Naive thymus-derived CD4-positive, alpha-beta T cell (primary cell): ENCODE results near the gene WSCD2. TPM values are rescaled to one million over a fixed set of nuclear protein-coding genes. Genes with fewer than 3 reads are reported as not detected.

Source experiments
- ATAC-seq: fragments of 150-1000 bp; cut with Tn5 transposase; 2 replicates; pipeline ENCODE4 v1.10.0; 2021; ENCODE audit warnings: mild to moderate bottlenecking, moderate library complexity
- CTCF ChIA-PET: fragments of 350-600 bp; sonication (Branson Sonifier 250); formaldehyde crosslinking; loops from one replicate; lab custom pipeline; 2021; ENCODE audit warnings: antibody characterized with exemption; lab: Charles Lee
- POLR2A ChIA-PET: fragments of 350-600 bp; sonication (Branson Sonifier 250); formaldehyde crosslinking; loops from one replicate; lab custom pipeline; 2021; ENCODE audit warnings: antibody characterized with exemption, inconsistent platforms; lab: Charles Lee
- DNase-seq, 9 donors: peaks; one replicate each; pipeline versions ENCODE4 v3.0.0 to v3.0.0-alpha.2; 2020 to 2022; ENCODE audit warnings: mixed read lengths in 1 of 9
- H3K27ac ChIP-seq: one replicate; pipeline ENCODE4 v1.7.0; 2013; ENCODE audit warnings: mild to moderate bottlenecking, low read depth, low read length, moderate library complexity
- H3K27me3 ChIP-seq, 2 donors: one replicate each; pipeline ENCODE4 v1.7.0; 2013; ENCODE audit warnings: low read length in 2 of 2, mild to moderate bottlenecking in 2 of 2, moderate library complexity in 2 of 2; ENCODE audit not compliant: control insufficient read depth in 2 of 2, insufficient read depth in 2 of 2
- H3K36me3 ChIP-seq, 3 experiments: 1 replicate in 2 of 3; 2 replicates in 1 of 3; pipeline ENCODE4 v1.7.0; 2013; ENCODE audit warnings: low read length in 3 of 3, mild to moderate bottlenecking in 3 of 3, moderate library complexity in 1 of 3; ENCODE audit not compliant: insufficient read depth in 3 of 3, control insufficient read depth in 2 of 3
- H3K4me1 ChIP-seq, 2 donors: one replicate each; pipeline ENCODE4 v1.7.0; 2013; ENCODE audit warnings: low read length in 2 of 2, mild to moderate bottlenecking in 2 of 2, moderate library complexity in 1 of 2; ENCODE audit not compliant: control insufficient read depth in 2 of 2, insufficient read depth in 2 of 2
- H3K4me3 ChIP-seq: 2 replicates; pipeline ENCODE4 v1.7.0; 2013; ENCODE audit warnings: mild to moderate bottlenecking, low read length
- H3K9me3 ChIP-seq, 3 experiments: 1 replicate in 2 of 3; 2 replicates in 1 of 3; pipeline ENCODE4 v1.7.0; 2013; ENCODE audit warnings: low read length in 3 of 3; ENCODE audit not compliant: control insufficient read depth in 2 of 3
- H3K27ac Mint-ChIP-seq, 9 donors: one replicate each; pipeline ENCODE4 v1.8.0; 2020 to 2022; ENCODE audit warnings: mixed read lengths in 9 of 9, mild to moderate bottlenecking in 8 of 9, moderate library complexity in 5 of 9, inconsistent platforms in 2 of 9
- H3K27me3 Mint-ChIP-seq, 5 donors: one replicate each; pipeline ENCODE4 v1.8.0; 2021 to 2022; ENCODE audit warnings: mixed read lengths in 5 of 5, mild to moderate bottlenecking in 1 of 5
- H3K36me3 Mint-ChIP-seq, 5 donors: one replicate each; pipeline ENCODE4 v1.8.0; 2020 to 2022; ENCODE audit warnings: mixed read lengths in 5 of 5, mild to moderate bottlenecking in 3 of 5, inconsistent platforms in 1 of 5
- H3K4me1 Mint-ChIP-seq, 7 donors: one replicate each; pipeline ENCODE4 v1.8.0; 2020 to 2022; ENCODE audit warnings: mixed read lengths in 7 of 7, mild to moderate bottlenecking in 3 of 7, inconsistent platforms in 1 of 7
- H3K4me3 Mint-ChIP-seq, 10 donors: one replicate each; pipeline ENCODE4 v1.8.0; 2020 to 2022; ENCODE audit warnings: mild to moderate bottlenecking in 10 of 10, mixed read lengths in 10 of 10, moderate library complexity in 6 of 10, inconsistent platforms in 2 of 10
- H3K9me3 Mint-ChIP-seq, 11 donors: one replicate each; pipeline ENCODE4 v1.8.0; 2020 to 2022; ENCODE audit warnings: mixed read lengths in 11 of 11, mild to moderate bottlenecking in 4 of 11, inconsistent platforms in 1 of 11, moderate library complexity in 1 of 11
- intact Hi-C, 2 donors: fragments of 100-400 bp; cut with micrococcal nuclease; formaldehyde crosslinking; loops; one replicate each; pipeline ENCODE4 v1.15.1; 2023
- polyA plus RNA-seq, 2 donors: library from polyadenylated mRNA; unstranded; fragments of 300-500 nt; fragmentation: Illumina TruSeq; gene quantifications; one replicate each; pipeline ENCODE4 v1.2.3, GENCODE V29; 2021
- total RNA-seq, 6 experiments: library from RNA in 5 of 6; stranded (reverse) in 5 of 6; gene quantifications; 1 replicate in 5 of 6; 2 replicates in 1 of 6; pipeline ENCODE4 v1.2.3 and lab custom pipeline; 2021 to 2026

Gene WSCD2
- total and polyA plus RNA-seq, 7 experiments from 2014 or later, result not detected

DNA sequence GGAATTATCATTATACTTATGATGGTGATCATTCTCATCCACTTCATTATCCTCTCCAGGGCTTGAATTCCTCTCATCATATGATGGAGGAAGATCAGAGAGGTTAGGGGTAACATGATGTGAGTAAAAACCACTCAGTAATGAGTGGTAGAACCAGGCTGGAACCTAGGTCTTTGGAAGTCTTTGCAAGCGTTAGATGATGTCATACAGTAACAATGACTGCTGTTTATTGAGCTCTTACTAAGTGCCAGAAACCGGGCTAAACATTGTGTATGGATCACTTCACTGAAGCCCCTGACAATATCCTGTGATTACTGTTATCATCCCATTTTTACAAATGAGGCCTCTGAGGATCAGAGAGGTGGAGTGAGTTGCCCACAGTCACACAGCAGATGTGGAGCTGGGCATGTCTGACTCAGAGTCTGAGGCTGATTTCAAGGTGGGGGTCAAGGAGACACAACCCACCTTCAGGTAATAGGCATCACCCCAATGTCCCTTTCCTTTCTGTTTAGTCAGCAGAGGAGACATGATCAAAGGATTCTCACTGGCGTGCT lies 19.5 kb downstream of the WSCD2 start:
- ATAC-seq (no peak), DNase-seq (no peak)
- Histone ChIP-seq H3K4me3 (no peak overlapping the region), H3K36me3 (no peaks in the 10 kb centered on the region), H3K9me3 (no peaks in the 10 kb centered on the region), H3K4me1 (no peaks in the 10 kb centered on the region), H3K27ac (no peak overlapping the region), H3K27me3 (no peaks in the 10 kb centered on the region)
- H3K4me1 Mint-ChIP-seq, result no peaks in the 10 kb centered on the region
- intact Hi-C loops, result no loop called here
- POLR2A ChIA-PET, result no interaction called here
- peaks cover 6 to 76% (median 26%) of the 10 kb centered on the region in 5 donors for H3K27me3 Mint-ChIP-seq
- H3K4me3 Mint-ChIP-seq, result no peak overlapping the region
- peaks cover 0 to 2% (median 0%) of the 10 kb centered on the region in 11 donors for H3K9me3 Mint-ChIP-seq
- CTCF ChIA-PET, result no interaction called here
- no peaks in the 10 kb centered on the region for H3K36me3 Mint-ChIP-seq
- H3K27ac Mint-ChIP-seq, result no peak overlapping the region

DNA sequence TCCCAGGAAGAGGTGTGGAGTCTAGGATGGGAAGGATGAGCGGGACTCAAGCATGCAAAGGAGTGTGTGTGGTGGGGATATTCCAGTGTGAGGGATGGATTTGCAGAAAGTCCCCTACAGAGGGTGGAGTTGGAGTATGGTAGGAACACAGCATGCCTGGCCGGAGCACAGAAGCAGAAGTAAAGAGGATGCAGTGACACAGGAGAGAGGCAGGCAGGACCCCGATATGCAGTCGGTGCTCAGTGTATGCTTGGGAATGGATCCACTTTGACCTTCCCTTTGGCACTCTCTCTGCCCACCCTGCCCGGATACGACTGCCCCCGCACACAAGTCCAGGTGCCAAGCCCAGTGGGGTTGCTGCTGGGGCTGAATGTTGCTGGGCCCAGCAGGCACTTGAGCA lies 21.3 kb downstream of the WSCD2 start:
- Mint-ChIP-seq H3K4me3 (no peak overlapping the region), H3K4me1 (no peaks in the 10 kb centered on the region), H3K36me3 (no peaks in the 10 kb centered on the region), H3K27me3 (peaks cover 6 to 73% (median 31%) of the 10 kb centered on the region in 5 donors), H3K9me3 (peaks cover 0 to 8% (median 0%) of the 10 kb centered on the region in 11 donors), H3K27ac (no peak overlapping the region)
- Histone ChIP-seq H3K27ac (no peak overlapping the region), H3K4me1 (no peaks in the 10 kb centered on the region), H3K4me3 (no peak overlapping the region), H3K9me3 (no peaks in the 10 kb centered on the region), H3K27me3 (no peaks in the 10 kb centered on the region), H3K36me3 (no peaks in the 10 kb centered on the region)
- intact Hi-C loops, result no loop called here
- ChIA-PET POLR2A (no interaction called here), CTCF (no interaction called here)
- no peak for ATAC-seq
- no peak for DNase-seq

GRCh38 chr12:108151533-108152169 lies 22.6 kb downstream of the WSCD2 start:
- Histone ChIP-seq H3K27me3 (no peaks in the 10 kb centered on the region), H3K27ac (no peak overlapping the region), H3K4me1 (no peaks in the 10 kb centered on the region), H3K36me3 (no peaks in the 10 kb centered on the region), H3K9me3 (no peaks in the 10 kb centered on the region), H3K4me3 (no peak overlapping the region)
- CTCF ChIA-PET, result no interaction called here
- DNase-seq, result no peak
- H3K27me3 Mint-ChIP-seq, result peaks cover 6 to 62% (median 32%) of the 10 kb centered on the region in 5 donors
- peaks cover 0 to 8% (median 0%) of the 10 kb centered on the region in 11 donors for H3K9me3 Mint-ChIP-seq
- POLR2A ChIA-PET, result no interaction called here
- no peak for ATAC-seq
- intact Hi-C loops, result no loop called here
- no peaks in the 10 kb centered on the region for H3K36me3 Mint-ChIP-seq
- H3K4me1 Mint-ChIP-seq, result no peaks in the 10 kb centered on the region
- H3K4me3 Mint-ChIP-seq, result no peak overlapping the region
- H3K27ac Mint-ChIP-seq, result no peak overlapping the region

GRCh38 chr12:108152170-108152538 lies 23.1 kb downstream of the WSCD2 start:
- peaks cover 0 to 8% (median 0%) of the 10 kb centered on the region in 11 donors for H3K9me3 Mint-ChIP-seq
- intact Hi-C loops, result no loop called here
- CTCF ChIA-PET, result no interaction called here
- no peaks in the 10 kb centered on the region for H3K4me1 ChIP-seq
- H3K27ac ChIP-seq, result no peak overlapping the region
- ATAC-seq, result no peak
- DNase-seq, result no peak
- H3K4me1 Mint-ChIP-seq, result no peaks in the 10 kb centered on the region
- POLR2A ChIA-PET, result no interaction called here
- H3K27ac Mint-ChIP-seq, result no peak overlapping the region
- H3K36me3 ChIP-seq, result no peaks in the 10 kb centered on the region
- H3K9me3 ChIP-seq, result no peaks in the 10 kb centered on the region
- no peaks in the 10 kb centered on the region for H3K36me3 Mint-ChIP-seq
- H3K4me3 Mint-ChIP-seq, result no peak overlapping the region
- H3K4me3 ChIP-seq, result no peak overlapping the region
- no peaks in the 10 kb centered on the region for H3K27me3 ChIP-seq
- H3K27me3 Mint-ChIP-seq, result peaks cover 6 to 59% (median 34%) of the 10 kb centered on the region in 5 donors

- no peaks in the 10 kb centered on the region for H3K36me3 ChIP-seq
- no peaks in the 10 kb centered on the region for H3K4me1 Mint-ChIP-seq
- ChIA-PET POLR2A (no interaction called here), CTCF (no interaction called here)
- peaks cover 0 to 35% (median 23%) of the 10 kb centered on the region in 5 donors for H3K27me3 Mint-ChIP-seq
- intact Hi-C loops, result no loop called here
- no peak for DNase-seq
- no peaks in the 10 kb centered on the region for H3K4me1 ChIP-seq
- no peak overlapping the region for H3K4me3 Mint-ChIP-seq
- ATAC-seq, result no peak
- H3K9me3 ChIP-seq, result no peaks in the 10 kb centered on the region
- no peak overlapping the region for H3K27ac ChIP-seq
- H3K27me3 ChIP-seq, result no peaks in the 10 kb centered on the region
- no peak overlapping the region for H3K4me3 ChIP-seq
- H3K36me3 Mint-ChIP-seq, result no peaks in the 10 kb centered on the region
- H3K27ac Mint-ChIP-seq, result no peak overlapping the region
- H3K9me3 Mint-ChIP-seq, result peaks cover 0 to 8% (median 0%) of the 10 kb centered on the region in 11 donors
Observed at GRCh38 chr12:108156717-108157116, 27.6 kb downstream of the WSCD2 start.

GRCh38 chr12:108157870-108158459 lies 28.9 kb downstream of the WSCD2 start:
- no peaks in the 10 kb centered on the region for H3K36me3 ChIP-seq
- H3K36me3 Mint-ChIP-seq, result no peaks in the 10 kb centered on the region
- intact Hi-C loops, result no loop called here
- no peaks in the 10 kb centered on the region for H3K4me1 ChIP-seq
- peaks cover 0 to 33% (median 19%) of the 10 kb centered on the region in 5 donors for H3K27me3 Mint-ChIP-seq
- no peaks in the 10 kb centered on the region for H3K9me3 ChIP-seq
- H3K4me3 Mint-ChIP-seq, result no peak overlapping the region
- ATAC-seq, result no peak
- peaks cover 0 to 8% (median 0%) of the 10 kb centered on the region in 11 donors for H3K9me3 Mint-ChIP-seq
- H3K4me3 ChIP-seq, result no peak overlapping the region
- H3K27ac ChIP-seq, result no peak overlapping the region
- ChIA-PET POLR2A (no interaction called here), CTCF (no interaction called here)
- no peaks in the 10 kb centered on the region for H3K4me1 Mint-ChIP-seq
- H3K27ac Mint-ChIP-seq, result no peak overlapping the region
- no peaks in the 10 kb centered on the region for H3K27me3 ChIP-seq
- no peak for DNase-seq

DNA sequence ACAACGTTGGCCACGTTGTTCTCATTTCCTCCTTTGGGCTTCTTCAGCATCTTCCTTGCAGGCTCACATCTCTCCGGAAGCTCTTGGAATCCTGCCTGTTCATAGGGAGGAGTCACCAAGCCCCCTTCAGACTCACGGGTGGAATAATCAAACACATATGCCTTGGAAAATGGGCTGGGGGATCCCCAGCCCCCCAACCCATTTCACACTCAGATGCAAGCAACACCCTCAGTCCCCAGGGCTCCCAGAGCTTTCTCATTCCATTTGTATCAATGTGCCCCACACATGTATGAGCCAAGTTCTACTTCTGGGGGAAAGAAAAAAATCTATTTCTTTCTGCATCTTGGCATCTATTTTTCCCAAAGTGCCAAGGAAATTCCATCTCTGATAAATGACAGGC lies 33.1 kb downstream of the WSCD2 start:
- no peaks in the 10 kb centered on the region for H3K9me3 Mint-ChIP-seq
- Histone ChIP-seq H3K4me1 (no peaks in the 10 kb centered on the region), H3K27ac (no peak overlapping the region), H3K36me3 (no peaks in the 10 kb centered on the region), H3K9me3 (no peaks in the 10 kb centered on the region), H3K27me3 (no peaks in the 10 kb centered on the region), H3K4me3 (no peak overlapping the region)
- peaks cover 0 to 1% (median 0%) of the 10 kb centered on the region in 7 donors for H3K4me1 Mint-ChIP-seq
- intact Hi-C loops, result no loop called here
- ChIA-PET POLR2A (no interaction called here), CTCF (no interaction called here)
- H3K27me3 Mint-ChIP-seq, result peaks cover 0 to 35% (median 9%) of the 10 kb centered on the region in 5 donors
- no peak for DNase-seq
- H3K4me3 Mint-ChIP-seq, result no peak overlapping the region
- no peaks in the 10 kb centered on the region for H3K36me3 Mint-ChIP-seq
- no peak overlapping the region for H3K27ac Mint-ChIP-seq
- ATAC-seq, result no peak
